Tibial nerve (tissue), 4 donors: ENCODE data around the gene LTBP3. TPM values are rescaled to one million over a fixed set of nuclear protein-coding genes. Genes with fewer than 3 reads are reported as not detected.

Experiments
- DNase-seq, 2 donors: peaks; one replicate each; pipeline ENCODE4 v3.0.0-alpha.2; 2019; ENCODE audit warnings: low spot score in 2 of 2
- H3K27ac ChIP-seq, 4 donors: fragments of 200-600 bp; sonication (generic) in 3 of 4; one replicate each; pipeline ENCODE4 v1.5.1; 2017 to 2019; ENCODE audit warnings: mild to moderate bottlenecking in 1 of 4
- H3K27me3 ChIP-seq, 2 donors: fragments of 200-600 bp; sonication (generic) in 1 of 2; one replicate each; pipeline versions ENCODE4 v1.5.1 to v1.6.0; 2017 to 2019
- H3K36me3 ChIP-seq, 3 donors: fragments of 200-600 bp; sonication (generic); one replicate each; pipeline ENCODE4 v1.5.1; 2018 to 2019
- H3K4me1 ChIP-seq, 4 donors: fragments of 200-600 bp; sonication (generic) in 3 of 4; one replicate each; pipeline ENCODE4 v1.5.1; 2017 to 2019
- H3K4me3 ChIP-seq, 4 donors: fragments of 200-600 bp; sonication (generic) in 3 of 4; one replicate each; pipeline ENCODE4 v1.5.1; 2017 to 2019; ENCODE audit warnings: mild to moderate bottlenecking in 1 of 4, moderate library complexity in 1 of 4
- H3K9me3 ChIP-seq, 4 donors: fragments of 200-600 bp; sonication (generic) in 3 of 4; one replicate each; pipeline ENCODE4 v1.5.1; 2017 to 2019
- EP300 ChIP-seq, 2 donors: sonication (generic); formaldehyde crosslinking; IDR thresholded peaks; one replicate each; pipeline ENCODE4 v1.6.1; 2017; ENCODE audit warnings: antibody characterized with exemption in 2 of 2, mild to moderate bottlenecking in 1 of 2
- POLR2A ChIP-seq, 2 donors: fragments of 450-650 bp; IDR thresholded peaks; one replicate each; pipeline ENCODE4 v1.6.1; 2017; ENCODE audit warnings: antibody characterized with exemption in 2 of 2, mild to moderate bottlenecking in 2 of 2, moderate library complexity in 2 of 2
- WGBS, 2 donors: methylation state at CpG; one replicate each; pipeline ENCODE4 v1.1.5; 2018; 5-methylcytosine and 5-hydroxymethylcytosine counted together
- total RNA-seq, 4 donors: library from RNA; depleted of rRNA; stranded (reverse); fragments of >200 nt; gene quantifications; one replicate each; pipeline ENCODE4 v1.1.0, GENCODE V29; 2016
- TF ChIP-seq, protein P1 (sequence below), 5 experiments: fragments of 200-600 bp in 3 of 5; fragments of 450-650 bp in 2 of 5; sonication (generic) in 3 of 5; IDR thresholded peaks; one replicate each; pipeline ENCODE4 v1.5.1; 2016 to 2019; ENCODE audit warnings: antibody characterized with exemption in 5 of 5, mild to moderate bottlenecking in 3 of 5, moderate library complexity in 2 of 5

LTBP3 gene
- total RNA-seq, 4 donors from 2014 or later = 236 to 476 (median 386) TPM

DNA sequence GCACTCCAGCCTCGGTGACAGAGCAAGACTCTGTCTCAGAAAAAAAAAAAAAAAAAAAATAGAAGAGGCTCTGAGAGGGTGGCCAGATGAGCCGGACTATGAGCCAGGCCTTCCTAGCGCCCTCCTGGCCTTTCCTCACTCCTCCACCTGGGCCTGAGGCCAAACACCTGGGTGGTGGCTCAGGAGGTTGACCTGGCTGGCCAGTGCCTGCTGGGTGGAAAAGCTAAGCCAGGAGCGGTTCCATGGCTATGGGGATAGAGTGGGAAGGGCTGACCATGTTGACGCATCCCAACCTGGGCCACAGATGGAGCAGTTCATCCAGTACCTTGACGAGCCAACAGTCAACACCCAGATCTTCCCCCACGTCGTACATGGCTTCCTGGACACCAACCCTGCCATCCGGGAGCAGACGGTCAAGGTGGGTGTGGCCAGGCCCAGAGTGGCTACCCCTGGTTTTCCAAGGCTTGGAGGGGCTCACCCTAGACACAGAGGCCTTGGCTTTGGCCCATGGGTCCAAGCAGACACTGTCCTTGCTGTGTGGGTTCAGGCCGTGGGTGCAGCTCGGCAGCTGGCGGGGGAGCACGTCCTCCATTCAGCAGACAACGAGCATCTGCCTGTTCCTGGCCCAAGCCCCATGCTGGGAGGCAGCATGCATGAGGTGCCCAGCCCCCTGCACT is 25.6 kb downstream of the LTBP3 start:
- no peaks in the 10 kb centered on the region for H3K27me3 ChIP-seq
- no peaks in the 10 kb centered on the region for H3K9me3 ChIP-seq
- peak overlapping the region in 2 of 4 donors; percentile 0 to 4 for H3K27ac ChIP-seq
- peaks cover 0 to 35% (median 11%) of the 10 kb centered on the region in 4 donors for H3K4me1 ChIP-seq
- no peak for DNase-seq
- TF ChIP-seq EP300 (IDR thresholded peaks at IDR 0.05) = no peak
- TF ChIP-seq POLR2A (IDR thresholded peaks at IDR 0.05) = no peak
- TF ChIP-seq, protein P1, sequence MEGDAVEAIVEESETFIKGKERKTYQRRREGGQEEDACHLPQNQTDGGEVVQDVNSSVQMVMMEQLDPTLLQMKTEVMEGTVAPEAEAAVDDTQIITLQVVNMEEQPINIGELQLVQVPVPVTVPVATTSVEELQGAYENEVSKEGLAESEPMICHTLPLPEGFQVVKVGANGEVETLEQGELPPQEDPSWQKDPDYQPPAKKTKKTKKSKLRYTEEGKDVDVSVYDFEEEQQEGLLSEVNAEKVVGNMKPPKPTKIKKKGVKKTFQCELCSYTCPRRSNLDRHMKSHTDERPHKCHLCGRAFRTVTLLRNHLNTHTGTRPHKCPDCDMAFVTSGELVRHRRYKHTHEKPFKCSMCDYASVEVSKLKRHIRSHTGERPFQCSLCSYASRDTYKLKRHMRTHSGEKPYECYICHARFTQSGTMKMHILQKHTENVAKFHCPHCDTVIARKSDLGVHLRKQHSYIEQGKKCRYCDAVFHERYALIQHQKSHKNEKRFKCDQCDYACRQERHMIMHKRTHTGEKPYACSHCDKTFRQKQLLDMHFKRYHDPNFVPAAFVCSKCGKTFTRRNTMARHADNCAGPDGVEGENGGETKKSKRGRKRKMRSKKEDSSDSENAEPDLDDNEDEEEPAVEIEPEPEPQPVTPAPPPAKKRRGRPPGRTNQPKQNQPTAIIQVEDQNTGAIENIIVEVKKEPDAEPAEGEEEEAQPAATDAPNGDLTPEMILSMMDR (IDR thresholded peaks at IDR 0.05) = no peak
- H3K4me3 ChIP-seq = no peak overlapping the region
- peaks cover 0 to 94% (median 22%) of the 10 kb centered on the region in 3 donors for H3K36me3 ChIP-seq
- 70 to 82% methylated on average over 7 to 15 of the region's 15 CpGs for WGBS, 2 donors

DNA sequence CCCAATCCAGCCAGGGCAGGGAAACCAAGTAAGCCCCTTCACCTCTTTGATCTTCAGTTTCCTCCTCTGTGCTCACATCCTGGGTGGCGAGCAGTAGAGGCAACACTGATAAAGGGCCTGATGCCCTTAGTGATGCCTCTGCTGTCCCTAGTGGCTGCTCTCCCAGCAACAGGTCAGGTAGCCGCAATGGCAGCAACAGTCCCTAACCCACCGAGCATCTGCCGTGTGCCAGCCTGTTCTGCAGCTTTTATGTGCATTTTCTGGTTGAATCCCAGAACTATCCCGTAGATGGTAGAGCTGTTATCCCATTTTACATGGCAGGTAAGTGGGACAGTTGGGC is 28.0 kb downstream of the LTBP3 start:
- no peak overlapping the region for H3K4me3 ChIP-seq
- peaks cover 0 to 82% (median 22%) of the 10 kb centered on the region in 3 donors for H3K36me3 ChIP-seq
- peaks cover 0 to 48% (median 21%) of the 10 kb centered on the region in 4 donors for H3K4me1 ChIP-seq
- no peak for TF ChIP-seq EP300 (IDR thresholded peaks at IDR 0.05)
- TF ChIP-seq, protein P1 (IDR thresholded peaks at IDR 0.05) = peak in 1 of 5 experiments; percentile 25
- H3K27me3 ChIP-seq = no peaks in the 10 kb centered on the region
- 77 to 86% methylated on average over 5 of the region's 5 CpGs for WGBS, 2 donors
- no peak for DNase-seq
- H3K27ac ChIP-seq = peak overlapping the region; percentile 27 to 87 (median 60)
- H3K9me3 ChIP-seq = no peaks in the 10 kb centered on the region

DNA sequence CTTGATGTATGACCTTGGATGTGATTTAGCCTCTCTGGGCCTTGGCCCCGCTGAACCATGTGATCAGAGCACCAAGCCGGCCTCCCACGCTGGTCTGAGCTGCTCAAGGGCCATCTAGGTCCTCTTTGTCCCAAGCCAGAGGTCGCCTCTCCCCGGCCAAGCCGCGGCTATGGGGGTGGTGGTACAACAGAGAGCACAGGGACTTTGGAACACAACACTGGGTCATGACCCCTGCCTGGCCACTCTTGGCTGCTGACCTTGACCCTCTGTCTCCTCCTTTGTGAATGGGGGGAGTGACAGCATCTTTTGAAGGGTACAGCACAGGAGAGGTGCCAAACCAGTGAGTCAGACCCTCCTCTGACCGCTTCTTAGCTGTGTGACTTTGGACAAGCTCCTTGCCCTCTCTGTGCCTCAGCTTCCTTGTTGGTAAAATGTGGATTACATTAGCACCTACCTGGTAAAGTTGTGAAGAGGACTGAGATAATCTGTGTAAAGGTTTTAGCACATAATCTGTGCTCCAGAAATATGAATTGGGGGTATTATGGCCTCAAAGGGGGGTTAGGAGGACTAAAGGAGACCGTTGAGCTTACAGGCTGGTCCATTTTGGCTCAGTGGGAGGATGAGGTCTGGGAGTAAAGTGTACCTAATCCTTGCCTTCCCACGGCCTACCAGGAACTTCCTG is 28.5 kb downstream of the LTBP3 start:
- no peaks in the 10 kb centered on the region for H3K9me3 ChIP-seq
- DNase-seq = no peak
- H3K4me1 ChIP-seq = peaks cover 0 to 48% (median 21%) of the 10 kb centered on the region in 4 donors
- H3K36me3 ChIP-seq = peaks cover 0 to 77% (median 22%) of the 10 kb centered on the region in 3 donors
- H3K27ac ChIP-seq = peak overlapping the region; percentile 27 to 87 (median 60)
- TF ChIP-seq, protein P1 (IDR thresholded peaks at IDR 0.05) = no peak
- TF ChIP-seq POLR2A (IDR thresholded peaks at IDR 0.05) (no peak), EP300 (IDR thresholded peaks at IDR 0.05) (peak in 1 of 2 donors; percentile 87)
- H3K4me3 ChIP-seq = no peak overlapping the region
- 52 to 57% methylated on average over 8 to 10 of the region's 10 CpGs for WGBS, 2 donors
- H3K27me3 ChIP-seq = no peaks in the 10 kb centered on the region

DNA sequence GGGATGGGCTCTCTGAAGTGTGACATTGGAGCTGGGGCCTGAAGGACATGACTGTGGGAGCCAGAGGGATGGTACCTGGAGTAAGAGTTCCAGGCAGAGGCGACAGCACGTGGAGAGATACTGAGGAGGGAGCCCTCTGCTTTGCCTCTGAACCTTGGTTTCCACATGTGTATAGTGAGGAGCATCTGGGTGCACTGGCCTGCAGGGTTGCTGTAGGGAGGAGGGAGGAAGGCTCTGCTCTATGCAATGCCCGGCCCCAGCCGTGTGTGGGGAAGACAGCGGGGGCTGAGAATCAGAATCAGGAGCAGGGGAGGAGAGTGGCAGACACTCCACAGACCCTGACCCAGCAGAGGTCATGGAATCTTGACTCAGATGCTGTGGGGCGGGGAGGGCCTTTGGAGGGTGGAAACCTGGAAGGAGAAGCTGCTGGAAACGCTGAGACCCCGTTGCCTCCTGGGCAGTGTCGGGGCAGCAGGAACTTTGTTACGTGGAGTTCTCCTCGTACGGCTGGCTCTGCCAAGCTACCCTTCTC is 29.3 kb downstream of the LTBP3 start:
- H3K4me3 ChIP-seq = no peak overlapping the region
- H3K36me3 ChIP-seq = peaks cover 0 to 70% (median 22%) of the 10 kb centered on the region in 3 donors
- no peaks in the 10 kb centered on the region for H3K9me3 ChIP-seq
- TF ChIP-seq POLR2A (IDR thresholded peaks at IDR 0.05) (no peak), EP300 (IDR thresholded peaks at IDR 0.05) (no peak)
- TF ChIP-seq, protein P1 (IDR thresholded peaks at IDR 0.05) = no peak
- WGBS, 2 donors = 38 to 67% methylated on average over 12 of the region's 12 CpGs
- H3K27ac ChIP-seq = peak overlapping the region; percentile 32 to 87 (median 58)
- peaks cover 0 to 56% (median 27%) of the 10 kb centered on the region in 4 donors for H3K4me1 ChIP-seq
- H3K27me3 ChIP-seq = no peaks in the 10 kb centered on the region
- no peak for DNase-seq

DNA sequence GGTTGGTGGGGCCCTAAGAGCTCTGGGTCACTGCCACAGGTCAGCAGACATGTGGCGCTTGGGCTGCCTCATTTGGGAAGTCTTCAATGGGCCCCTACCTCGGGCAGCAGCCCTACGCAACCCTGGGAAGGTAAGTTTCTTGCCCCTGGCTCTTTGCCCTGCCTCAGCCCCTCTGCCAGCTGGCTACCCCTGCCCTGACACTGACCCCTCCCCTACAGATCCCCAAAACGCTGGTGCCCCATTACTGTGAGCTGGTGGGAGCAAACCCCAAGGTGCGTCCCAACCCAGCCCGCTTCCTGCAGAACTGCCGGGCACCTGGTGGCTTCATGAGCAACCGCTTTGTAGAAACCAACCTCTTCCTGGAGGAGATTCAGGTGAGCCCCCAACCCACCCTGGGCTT is 31.4 kb downstream of the LTBP3 start:
- Histone ChIP-seq H3K27ac (peak overlapping the region in 2 of 4 donors; percentile 94 to 97), H3K27me3 (no peaks in the 10 kb centered on the region), H3K36me3 (peaks cover 0 to 48% (median 16%) of the 10 kb centered on the region in 3 donors), H3K9me3 (no peaks in the 10 kb centered on the region), H3K4me1 (peaks cover 0 to 64% (median 28%) of the 10 kb centered on the region in 4 donors), H3K4me3 (no peak overlapping the region)
- WGBS, 2 donors = 87 to 93% methylated on average over 8 of the region's 8 CpGs
- no peak for TF ChIP-seq POLR2A (IDR thresholded peaks at IDR 0.05)
- TF ChIP-seq, protein P1 (IDR thresholded peaks at IDR 0.05) = no peak
- no peak for TF ChIP-seq EP300 (IDR thresholded peaks at IDR 0.05)
- no peak for DNase-seq
